MM.1S (cell line): ENCODE measurements around the gene JDP2.

Source experiments
- DNase-seq: peaks from one replicate; pipeline ENCODE4 v3.0.0-alpha.2; 2015
- H2AFZ ChIP-seq: fragments of 300-600 bp; sonication (generic); 2 replicates; pipeline ENCODE4 v1.6.0; 2016; ENCODE audit warnings: antibody characterized with exemption, low read length
- H3F3A ChIP-seq: fragments of 300-600 bp; sonication (generic); 2 replicates; pipeline ENCODE4 v1.6.1; 2016; ENCODE audit warnings: mild to moderate bottlenecking, antibody characterized with exemption, low read length, moderate library complexity, mixed read lengths; ENCODE audit not compliant: insufficient read depth
- H3K27ac ChIP-seq: fragments of 300-600 bp; sonication (generic); 2 replicates; pipeline ENCODE4 v1.5.1; 2016; ENCODE audit warnings: mild to moderate bottlenecking, low read length
- H3K27me3 ChIP-seq: fragments of 300-600 bp; sonication (generic); replicated peaks from 2 replicates; pipeline ENCODE4 v1.6.0; 2016; ENCODE audit warnings: low read length; ENCODE audit not compliant: insufficient read depth
- H3K36me3 ChIP-seq: fragments of 300-600 bp; sonication (generic); replicated peaks from 2 replicates; pipeline ENCODE4 v1.6.1; 2016; ENCODE audit warnings: mild to moderate bottlenecking, low read length, mixed read lengths; ENCODE audit not compliant: insufficient read depth
- H3K4me1 ChIP-seq: fragments of 300-600 bp; sonication (generic); 2 replicates; pipeline ENCODE4 v1.6.1; 2016; ENCODE audit warnings: low read length, mixed read lengths
- H3K4me2 ChIP-seq: fragments of 300-600 bp; sonication (generic); 2 replicates; pipeline ENCODE4 v1.6.0; 2016; ENCODE audit warnings: low read depth, low read length
- H3K4me3 ChIP-seq: fragments of 300-600 bp; sonication (generic); 2 replicates; pipeline ENCODE4 v1.5.1; 2016; ENCODE audit warnings: low read length, mixed read lengths
- H3K79me2 ChIP-seq: fragments of 300-600 bp; sonication (generic); 2 replicates; pipeline ENCODE4 v1.6.1; 2016; ENCODE audit warnings: mixed run types, low read length, mixed read lengths
- H3K9ac ChIP-seq: fragments of 300-600 bp; sonication (generic); 2 replicates; pipeline ENCODE4 v1.6.1; 2016; ENCODE audit warnings: low read length, mixed read lengths
- H3K9me2 ChIP-seq: fragments of 300-600 bp; sonication (generic); replicated peaks from 2 replicates; pipeline ENCODE4 v1.6.1; 2016; ENCODE audit warnings: mild to moderate bottlenecking, low read length, mixed read lengths; ENCODE audit not compliant: insufficient read depth
- H3K9me3 ChIP-seq: fragments of 300-600 bp; sonication (generic); replicated peaks from 2 replicates; pipeline ENCODE4 v1.6.1; 2016; ENCODE audit warnings: mild to moderate bottlenecking, low read length, mixed read lengths; ENCODE audit not compliant: insufficient read depth
- H4K20me1 ChIP-seq: fragments of 300-600 bp; sonication (generic); 2 replicates; pipeline ENCODE4 v1.6.1; 2016; ENCODE audit warnings: mild to moderate bottlenecking, low read length, moderate library complexity, mixed read lengths; ENCODE audit not compliant: insufficient read depth
- CTCF ChIP-seq: fragments of 300-600 bp; sonication (generic); IDR thresholded peaks from 2 replicates; pipeline ENCODE4 v1.5.1; 2016; ENCODE audit warnings: antibody characterized with exemption, low read length, mixed read lengths
- EZH2 ChIP-seq: fragments of 300-600 bp; sonication (generic); optimal IDR thresholded peaks from 2 replicates; pipeline ENCODE3; 2017; ENCODE audit warnings: low read depth, mild to moderate bottlenecking, antibody characterized with exemption, low read length, mixed read lengths
- EZH2phosphoT487 ChIP-seq: fragments of 300-600 bp; sonication (generic); IDR thresholded peaks from 2 replicates; pipeline ENCODE4 v1.6.1; 2018; ENCODE audit warnings: antibody characterized with exemption, low read length

Gene JDP2

GRCh38 chr14:75431827-75432226, 4.0 kb downstream of the JDP2 start:
- Histone ChIP-seq H3K27me3 (no peaks in the 10 kb centered on the region), H3K27ac (no peak overlapping the region), H3K9me3 (no peaks in the 10 kb centered on the region), H3K36me3 (no peaks in the 10 kb centered on the region), H3K9me2 (no peaks in the 10 kb centered on the region), H3K4me3 (no peak overlapping the region), H3K9ac (no peak overlapping the region), H2AFZ (no peak overlapping the region), H3K79me2 (no peaks in the 10 kb centered on the region), H3K4me1 (peaks cover 3% of the 10 kb centered on the region; the same call in 1 of the 2 replicates), H3K4me2 (no peak overlapping the region), H4K20me1 (no peaks in the 10 kb centered on the region), H3F3A (no peaks in the 10 kb centered on the region)
- TF ChIP-seq EZH2 (no peak), CTCF (no peak), EZH2phosphoT487 (no peak)
- DNase-seq: no peak

GRCh38 chr14:75432411-75432810, 4.6 kb downstream of the JDP2 start:
- Histone ChIP-seq H3K4me2 (no peak overlapping the region), H3K79me2 (no peaks in the 10 kb centered on the region), H2AFZ (no peak overlapping the region), H3K36me3 (no peaks in the 10 kb centered on the region), H3K4me3 (no peak overlapping the region), H3K9ac (no peak overlapping the region), H3K4me1 (no peaks in the 10 kb centered on the region), H4K20me1 (no peaks in the 10 kb centered on the region), H3K9me2 (no peaks in the 10 kb centered on the region), H3K27me3 (no peaks in the 10 kb centered on the region), H3F3A (no peaks in the 10 kb centered on the region), H3K27ac (no peak overlapping the region), H3K9me3 (no peaks in the 10 kb centered on the region)
- no peak for DNase-seq
- TF ChIP-seq EZH2phosphoT487: no peak
- no peak for TF ChIP-seq CTCF
- no peak for TF ChIP-seq EZH2

- Histone ChIP-seq H3K27me3 (no peaks in the 10 kb centered on the region), H3K9me2 (no peaks in the 10 kb centered on the region), H3K9me3 (no peaks in the 10 kb centered on the region), H3K4me3 (no peak overlapping the region), H3F3A (no peaks in the 10 kb centered on the region), H3K4me2 (no peak overlapping the region), H4K20me1 (no peaks in the 10 kb centered on the region), H3K27ac (no peak overlapping the region), H3K9ac (no peak overlapping the region), H3K36me3 (no peaks in the 10 kb centered on the region), H3K79me2 (no peaks in the 10 kb centered on the region), H3K4me1 (no peaks in the 10 kb centered on the region), H2AFZ (no peak overlapping the region)
- no peak for TF ChIP-seq EZH2
- TF ChIP-seq EZH2phosphoT487: no peak
- no peak for TF ChIP-seq CTCF
- DNase-seq: no peak
Measured at GRCh38 chr14:75433631-75434071, 5.8 kb downstream of the JDP2 start.
